GM19455 (cell line): ENCODE measurements around the gene M1AP.

Experiments used
- ATAC-seq: cut with Tn5 transposase; IDR thresholded peaks from one replicate; pipeline ENCODE4 v1.9.1; 2021; ENCODE audit not compliant: unreplicated experiment

M1AP gene

GRCh38 chr2:74528600-74529356 is 119.4 kb downstream of the M1AP start:
- peak; percentile 3 for ATAC-seq

DNA sequence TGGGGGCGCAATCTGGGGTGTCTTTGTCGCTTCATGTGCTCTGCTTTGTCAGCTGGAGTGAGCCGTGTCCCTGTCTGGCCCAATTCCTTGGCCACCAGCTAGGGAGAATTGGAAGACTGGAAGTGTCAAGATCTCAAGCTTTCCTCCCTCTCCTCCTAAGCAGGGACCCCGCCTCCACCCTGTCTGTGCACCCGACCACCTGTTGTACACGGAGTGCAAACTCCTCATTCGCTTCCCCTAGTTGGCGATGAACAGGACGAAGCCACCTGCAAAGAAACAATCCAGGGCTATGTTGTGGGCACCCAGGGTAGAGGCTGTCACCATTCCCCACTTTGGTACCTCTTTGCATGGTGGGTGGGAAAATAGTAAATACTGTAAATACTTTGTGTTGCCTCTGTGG is 120.4 kb downstream of the M1AP start:
- ATAC-seq = no peak

- no peak for ATAC-seq
These were observed 121.4 kb downstream of the M1AP start for GRCh38 chr2:74526649-74527230.

- ATAC-seq = no peak
These were observed 122.1 kb downstream of the M1AP start, which contains the start of gene DQX1 for GRCh38 chr2:74525717-74526648. Gene DQX1, minus strand, starts transcription at chr2:74526231. Its CDS starts 502 bp downstream, at chr2:74525729.

DNA sequence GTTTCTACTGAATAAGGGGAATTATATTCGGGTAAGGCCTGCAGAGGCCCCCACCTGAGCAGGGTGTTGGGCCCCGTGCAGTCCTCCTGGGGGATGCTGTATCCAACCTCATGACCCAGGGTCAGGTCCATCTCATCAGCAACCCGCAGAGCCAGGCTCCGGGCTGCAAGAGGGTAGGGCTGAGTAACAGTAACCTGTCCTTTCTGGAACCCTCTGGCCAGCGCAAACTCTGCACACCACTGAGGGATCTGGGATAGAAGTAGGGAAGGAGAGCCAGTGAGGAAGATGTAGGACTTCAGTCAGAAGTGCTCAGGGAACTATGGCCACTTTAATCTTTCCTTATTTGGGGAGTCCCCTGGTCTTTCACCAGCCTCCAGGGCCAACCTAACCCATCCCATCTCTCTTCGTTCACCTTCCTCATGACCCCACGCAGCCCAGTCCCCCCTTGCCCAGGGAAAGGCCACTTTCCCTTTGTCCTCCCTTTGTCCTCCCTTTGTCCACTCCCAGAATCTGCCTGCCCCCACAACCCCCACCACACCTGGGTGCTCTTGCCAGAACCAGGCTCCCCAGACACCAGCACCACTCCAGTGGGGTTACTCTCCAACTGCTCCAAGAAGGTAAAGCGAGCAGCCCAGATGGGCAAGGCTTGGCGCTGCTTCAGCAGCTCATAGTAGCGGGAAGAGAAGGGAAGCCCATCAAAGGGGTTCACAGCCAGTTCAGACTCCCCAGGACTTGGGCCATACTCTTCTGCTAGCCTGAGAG is 123.0 kb downstream of the M1AP start:
- no peak for ATAC-seq

DNA sequence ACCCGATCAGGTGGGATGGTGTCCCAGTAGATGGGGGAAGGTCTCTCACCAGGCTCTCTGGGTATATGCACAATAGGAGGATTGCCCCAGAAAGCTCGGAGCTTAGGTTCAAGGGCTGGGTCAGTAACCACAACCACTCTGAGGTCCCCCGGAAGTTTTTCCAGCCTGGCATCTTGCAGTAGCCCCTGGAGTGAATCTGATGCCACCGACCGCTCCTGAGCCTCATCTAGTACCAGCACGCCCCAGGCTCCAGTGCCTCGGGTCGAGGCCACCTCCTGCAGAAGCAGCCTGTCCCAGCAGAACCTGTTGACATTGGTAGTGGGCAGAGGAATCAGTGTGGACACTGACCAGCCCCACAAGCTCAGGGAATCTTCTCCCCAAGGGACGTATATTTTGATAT is 124.1 kb downstream of the M1AP start:
- no peak for ATAC-seq

DNA sequence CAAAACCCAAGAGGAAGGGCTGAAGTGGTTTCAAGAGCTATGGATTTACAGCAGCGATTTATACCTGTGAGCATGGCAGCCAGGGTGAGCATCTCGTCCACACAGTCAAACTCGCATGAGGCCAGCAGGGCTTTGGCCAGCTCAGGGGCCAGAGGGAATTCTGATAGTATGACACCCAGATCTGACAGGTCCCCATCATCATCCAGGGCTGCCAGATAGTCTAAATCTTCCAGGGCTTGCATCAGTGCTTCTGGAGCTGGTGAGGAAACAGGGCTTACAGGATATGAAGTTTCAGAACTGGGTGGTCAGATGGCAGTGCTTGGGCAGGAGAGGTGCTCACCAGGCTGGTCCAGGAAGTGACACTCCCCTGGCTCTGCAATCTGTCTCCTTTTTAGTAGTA is 125.6 kb downstream of the M1AP start:
- ATAC-seq = no peak

DNA sequence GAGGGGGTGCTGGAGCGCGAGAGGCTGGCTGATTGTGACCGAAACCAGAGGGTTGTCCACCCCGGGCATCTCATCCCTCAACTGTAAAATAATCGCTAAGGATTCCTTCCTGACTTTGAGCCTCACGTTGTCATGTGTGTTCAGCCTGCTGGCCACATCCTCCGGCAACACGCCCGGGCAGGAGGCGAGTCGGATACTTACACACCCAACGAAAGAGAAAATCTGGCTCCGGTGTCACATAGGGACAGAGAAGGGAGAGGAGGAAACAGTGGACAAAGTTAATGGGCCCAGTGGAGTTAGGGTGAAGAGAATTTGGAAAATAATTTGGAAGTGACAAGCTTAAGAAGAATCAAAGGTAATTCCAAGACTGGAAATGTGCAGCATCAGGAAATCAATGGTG is 131.5 kb downstream of the M1AP start:
- no peak for ATAC-seq

DNA sequence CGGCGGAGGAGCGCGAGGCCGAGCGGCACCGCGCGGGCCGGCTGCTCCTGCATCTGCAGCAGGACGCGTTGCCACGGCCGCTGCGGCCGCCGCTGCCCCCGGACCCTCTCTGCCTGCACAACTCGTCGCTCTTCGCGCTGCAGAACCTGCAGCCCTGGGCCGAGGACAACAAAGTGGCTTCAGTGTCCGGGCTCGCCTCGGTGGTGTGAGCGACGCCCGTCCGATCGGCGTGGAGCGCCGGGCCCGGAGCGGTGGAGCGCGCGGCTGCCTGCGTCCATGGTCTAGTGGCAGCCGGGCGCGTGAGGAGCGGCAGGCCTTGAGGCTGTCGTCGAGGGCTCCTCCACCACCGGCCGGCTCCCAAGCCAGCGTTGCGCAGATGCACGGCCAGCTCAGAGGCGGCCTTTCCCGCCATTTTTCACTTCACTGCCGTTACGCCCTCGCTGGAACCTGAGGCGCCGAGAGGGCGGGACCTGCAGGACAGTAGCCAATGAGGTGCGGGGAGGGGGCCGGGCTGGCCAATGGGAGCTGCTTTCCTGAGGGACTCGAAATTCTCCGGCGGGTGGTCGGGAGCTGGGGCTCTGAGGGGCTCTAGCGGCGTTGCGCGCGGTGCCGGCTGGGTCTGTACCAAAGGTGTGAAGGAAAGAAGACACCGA is 132.0 kb downstream of the M1AP start:
- peak; percentile 72 for ATAC-seq

DNA sequence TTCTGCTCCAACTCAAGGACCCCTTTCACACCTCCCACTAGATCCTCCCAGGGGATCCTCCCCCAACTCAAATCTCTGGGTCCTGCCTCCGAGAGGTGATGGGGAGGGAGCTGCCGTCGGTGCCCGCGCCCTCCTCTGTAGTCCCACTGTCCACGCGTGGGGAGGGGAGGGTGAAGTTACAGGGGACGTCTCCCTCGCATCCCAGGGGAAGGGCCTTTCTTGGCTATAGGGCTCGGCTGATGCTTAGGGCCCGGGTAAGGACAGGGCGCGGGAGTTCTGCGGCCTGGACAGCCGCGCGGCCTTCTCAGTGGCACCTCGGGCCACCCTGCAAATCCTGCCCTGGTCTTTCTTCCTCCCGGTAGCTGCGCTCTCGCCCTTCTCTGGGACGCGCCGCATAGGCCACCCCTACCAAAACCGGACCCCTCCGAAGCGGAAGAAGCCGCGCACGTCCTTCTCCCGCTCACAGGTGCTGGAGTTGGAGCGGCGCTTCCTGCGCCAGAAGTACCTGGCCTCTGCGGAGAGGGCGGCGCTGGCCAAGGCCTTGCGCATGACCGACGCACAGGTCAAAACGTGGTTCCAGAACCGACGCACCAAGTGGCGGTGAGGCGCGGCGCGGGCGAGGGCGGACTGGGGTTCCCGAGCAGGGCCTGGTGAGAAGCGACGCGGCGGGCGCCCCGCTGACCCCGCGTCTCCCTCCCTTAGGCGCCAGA is 132.7 kb downstream of the M1AP start:
- peak; percentile 25 for ATAC-seq

- no peak for ATAC-seq
These were observed 133.5 kb downstream of the M1AP start, which contains the start of gene TLX2 for GRCh38 chr2:74514368-74515270. Gene TLX2, plus strand, starts transcription at chr2:74514450. Its CDS starts 357 bp downstream, at chr2:74514807.

DNA sequence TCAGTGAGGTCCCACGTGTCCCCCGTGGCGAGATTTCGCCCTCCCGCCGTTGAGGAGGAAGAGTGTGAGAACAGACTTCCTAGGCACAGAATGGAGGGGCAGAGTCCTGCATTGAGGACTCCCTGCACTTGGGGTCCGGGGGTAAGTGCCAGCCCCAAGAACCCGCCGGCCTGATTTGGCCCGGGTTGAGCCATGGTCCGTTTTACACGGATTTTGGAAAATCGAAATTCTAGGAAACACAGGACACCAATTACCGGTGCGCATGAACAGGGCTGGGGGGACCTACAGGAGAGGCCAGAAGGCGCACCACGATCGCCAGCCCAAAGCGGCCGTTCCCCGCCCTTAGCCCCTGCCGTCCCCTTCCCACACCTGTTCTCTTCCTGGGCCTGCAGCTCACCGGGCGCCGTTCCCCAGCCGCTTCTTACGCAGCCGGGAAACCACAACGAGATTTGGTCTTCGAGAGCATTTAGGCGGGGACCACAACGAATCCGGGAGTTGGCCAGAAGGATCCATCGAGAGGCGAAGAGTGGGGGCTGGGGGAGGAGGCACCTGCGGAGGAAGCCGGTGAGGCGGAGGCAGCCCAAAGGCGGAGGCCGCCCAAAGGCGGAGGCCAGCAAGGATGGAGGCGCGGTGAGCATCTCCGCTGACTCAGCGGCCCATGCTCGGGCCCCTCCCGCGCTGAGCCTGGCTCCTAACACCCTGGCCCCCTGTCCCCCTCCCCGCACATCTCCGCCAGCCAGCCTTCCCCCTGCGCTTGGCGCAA is 134.3 kb downstream of the M1AP start:
- ATAC-seq = no peak

GRCh38 chr2:74512744-74513604 is 135.2 kb downstream of the M1AP start:
- ATAC-seq = no peak

DNA sequence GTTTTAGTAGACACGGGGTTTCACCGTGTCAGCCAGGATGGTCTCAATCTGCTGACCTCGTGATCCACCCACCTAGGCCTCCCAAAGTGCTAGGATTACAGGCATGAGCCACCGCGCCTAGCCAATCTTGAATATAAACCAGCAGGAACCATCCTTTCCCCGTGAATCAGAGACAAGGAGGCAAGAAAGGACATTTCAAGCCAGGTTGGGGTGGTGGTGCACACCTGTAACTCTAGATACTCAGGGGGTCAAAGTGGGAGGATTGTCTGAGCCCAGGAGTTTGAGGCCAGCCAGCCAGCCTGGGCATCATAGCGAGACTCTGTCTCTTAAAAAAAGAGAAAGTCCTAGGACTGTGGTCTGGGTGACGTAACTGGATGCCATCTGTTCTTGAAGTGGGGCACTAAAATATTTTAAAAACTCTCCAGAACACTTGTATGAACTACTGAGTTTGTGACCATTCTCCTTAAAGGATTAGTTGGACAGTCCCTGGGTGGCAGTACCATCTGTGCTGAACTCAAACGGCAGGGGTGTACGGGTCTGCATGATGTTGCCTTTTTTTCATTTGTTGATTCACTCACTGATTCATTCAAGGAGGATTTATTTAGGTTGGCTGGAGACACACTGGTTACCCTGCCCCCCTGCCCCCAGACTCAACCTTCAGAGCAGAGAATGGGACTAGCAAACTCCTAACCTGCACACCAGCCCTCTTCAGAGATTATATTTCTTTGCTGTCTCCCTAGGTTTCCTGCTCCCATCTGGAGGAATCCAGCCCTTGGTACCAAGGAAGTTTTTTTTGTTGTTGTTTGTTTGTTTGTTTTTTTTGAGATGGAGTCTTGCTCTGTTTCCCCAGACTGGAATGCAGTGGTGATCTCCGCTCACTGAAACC is 136.8 kb downstream of the M1AP start:
- ATAC-seq = no peak

DNA sequence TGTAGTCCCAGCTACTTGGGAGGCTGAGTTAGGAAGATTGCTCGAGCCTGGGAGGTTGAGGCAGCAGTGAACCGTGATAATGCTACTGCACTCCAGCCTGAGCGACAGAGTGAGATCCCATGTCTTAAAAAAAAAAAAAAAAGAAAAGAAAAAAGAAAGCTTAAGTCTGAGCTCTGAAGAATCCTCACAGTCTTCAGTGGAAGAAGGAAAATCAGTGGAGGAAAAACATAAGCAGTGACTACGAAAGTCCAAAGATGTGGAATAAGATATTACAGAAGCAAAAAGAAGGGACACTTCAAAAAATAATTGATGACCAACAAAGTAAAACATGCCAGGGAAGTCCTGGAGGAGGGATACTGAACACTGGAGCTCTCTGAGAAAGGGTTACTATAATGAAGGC is 137.9 kb downstream of the M1AP start:
- no peak for ATAC-seq

GRCh38 chr2:74507926-74508520 is 140.1 kb downstream of the M1AP start:
- ATAC-seq = peak; percentile 11
